HG02981 (cell line): Measurements from ENCODE around the gene FUZ.

Source experiments
- ATAC-seq: cut with Tn5 transposase; IDR thresholded peaks from one replicate; pipeline ENCODE4 v1.9.1; 2021; ENCODE audit warnings: mild to moderate bottlenecking, moderate library complexity; ENCODE audit not compliant: unreplicated experiment

FUZ gene

GRCh38 chr19:49807904-49808675 lies 5.0 kb downstream of the FUZ start:
- ATAC-seq = no peak

- no peak for ATAC-seq
These were observed 5.8 kb downstream of the FUZ start for GRCh38 chr19:49807058-49807903.

- ATAC-seq = no peak
These were observed 6.5 kb downstream of the FUZ start for GRCh38 chr19:49806620-49806959.

- ATAC-seq = no peak
These were observed 7.1 kb downstream of the FUZ start for GRCh38 chr19:49805822-49806619.

GRCh38 chr19:49803529-49803856 lies 9.6 kb downstream of the FUZ start:
- no peak for ATAC-seq

GRCh38 chr19:49802836-49803528 lies 10.1 kb downstream of the FUZ start:
- no peak for ATAC-seq

GRCh38 chr19:49801966-49802661 lies 11.0 kb downstream of the FUZ start:
- ATAC-seq = no peak

GRCh38 chr19:49801401-49801888 lies 11.6 kb downstream of the FUZ start:
- no peak for ATAC-seq

- ATAC-seq = no peak
These were observed 12.3 kb downstream of the FUZ start for GRCh38 chr19:49800771-49801170.

- no peak for ATAC-seq
These were observed 13.2 kb downstream of the FUZ start for GRCh38 chr19:49799798-49800376.

- no peak for ATAC-seq
These were observed 13.8 kb downstream of the FUZ start for GRCh38 chr19:49799271-49799797.

GRCh38 chr19:49798574-49798973 lies 14.5 kb downstream of the FUZ start:
- ATAC-seq = no peak

GRCh38 chr19:49795615-49796014 lies 17.5 kb downstream of the FUZ start:
- no peak for ATAC-seq

- no peak for ATAC-seq
These were observed 19.6 kb downstream of the FUZ start for GRCh38 chr19:49793561-49793840.

- ATAC-seq = no peak
These were observed 20.1 kb downstream of the FUZ start for GRCh38 chr19:49792829-49793560.

GRCh38 chr19:49791776-49792445 lies 21.2 kb downstream of the FUZ start:
- no peak for ATAC-seq

GRCh38 chr19:49790866-49791265 lies 22.2 kb downstream of the FUZ start:
- no peak for ATAC-seq

- ATAC-seq = no peak
These were observed 24.2 kb downstream of the FUZ start for GRCh38 chr19:49788857-49789256.

- ATAC-seq = no peak
These were observed 25.3 kb downstream of the FUZ start for GRCh38 chr19:49787746-49788145.
